Globus pallidus (tissue), 1 donor: ENCODE results near the gene LCMT1.
"Not testable (repeated sequence)": the region's sequence is repeated elsewhere in the genome, so short reads cannot be mapped to it uniquely, and the experiment has no call there.

ENCODE experiments used
- DNase-seq: peaks from one replicate; pipeline ENCODE4 v3.0.0-alpha.2; 2015; ENCODE audit warnings: low spot score

Gene LCMT1

GRCh38 chr16:25111403-25112166 is at the start of gene LCMT1:
Gene LCMT1, plus strand, starts transcription at chr16:25111742. Its CDS starts 142 bp downstream, at chr16:25111884.
- DNase-seq, result peak; percentile 98

- no peak for DNase-seq
These were observed 48.4 kb upstream of the LCMT1 start for GRCh38 chr16:25063102-25063501.

GRCh38 chr16:25063865-25064264 is 47.7 kb upstream of the LCMT1 start:
- DNase-seq, result no peak

GRCh38 chr16:25064281-25064680 is 47.3 kb upstream of the LCMT1 start:
- not testable (repeated sequence) for DNase-seq

- peak; percentile 71 for DNase-seq
These were observed 46.6 kb upstream of the LCMT1 start for GRCh38 chr16:25064937-25065336.

GRCh38 chr16:25065899-25066298 is 45.6 kb upstream of the LCMT1 start:
- no peak for DNase-seq

- no peak for DNase-seq
These were observed 45.2 kb upstream of the LCMT1 start for GRCh38 chr16:25066426-25066746.

- peak; percentile 79 for DNase-seq
These were observed 44.6 kb upstream of the LCMT1 start for GRCh38 chr16:25066747-25067631.

GRCh38 chr16:25073854-25074253 is 37.7 kb upstream of the LCMT1 start:
- DNase-seq, result no peak

GRCh38 chr16:25078386-25078978 is 33.1 kb upstream of the LCMT1 start:
- no peak for DNase-seq

GRCh38 chr16:25079637-25080378 is 31.7 kb upstream of the LCMT1 start:
- no peak for DNase-seq

GRCh38 chr16:25080420-25081131 is 31.0 kb upstream of the LCMT1 start:
- no peak for DNase-seq

- no peak for DNase-seq
These were observed 29.8 kb upstream of the LCMT1 start for GRCh38 chr16:25081702-25082101.

- no peak for DNase-seq
These were observed 28.5 kb upstream of the LCMT1 start for GRCh38 chr16:25083065-25083464.

GRCh38 chr16:25083701-25084100 is 27.8 kb upstream of the LCMT1 start:
- DNase-seq, result no peak

- DNase-seq, result no peak
These were observed 26.7 kb upstream of the LCMT1 start for GRCh38 chr16:25084797-25085196.

GRCh38 chr16:25087761-25088160 is 23.8 kb upstream of the LCMT1 start:
- no peak for DNase-seq

GRCh38 chr16:25089351-25089750 is 22.2 kb upstream of the LCMT1 start:
- DNase-seq, result no peak

- no peak for DNase-seq
These were observed 19.1 kb upstream of the LCMT1 start for GRCh38 chr16:25092441-25092840.

- DNase-seq, result no peak
These were observed 18.1 kb upstream of the LCMT1 start for GRCh38 chr16:25093208-25094061.

GRCh38 chr16:25094596-25094995 is 16.9 kb upstream of the LCMT1 start:
- no peak for DNase-seq
